Activated naive CD8-positive, alpha-beta T cell treated with anti-CD3 and anti-CD28 coated beads, Interleukin-2, amount 50 U/mL, for 16 hours (primary cell): Measurements from ENCODE around the gene POLR2J3.
"Not testable (repeated sequence)": the region's sequence is repeated elsewhere in the genome, so short reads cannot be mapped to it uniquely, and the experiment has no call there.

Source experiments
- DNase-seq: peaks from one replicate; pipeline ENCODE4 v3.0.0-alpha.2; 2020; ENCODE audit warnings: low read depth, low spot score

The POLR2J3 gene

DNA sequence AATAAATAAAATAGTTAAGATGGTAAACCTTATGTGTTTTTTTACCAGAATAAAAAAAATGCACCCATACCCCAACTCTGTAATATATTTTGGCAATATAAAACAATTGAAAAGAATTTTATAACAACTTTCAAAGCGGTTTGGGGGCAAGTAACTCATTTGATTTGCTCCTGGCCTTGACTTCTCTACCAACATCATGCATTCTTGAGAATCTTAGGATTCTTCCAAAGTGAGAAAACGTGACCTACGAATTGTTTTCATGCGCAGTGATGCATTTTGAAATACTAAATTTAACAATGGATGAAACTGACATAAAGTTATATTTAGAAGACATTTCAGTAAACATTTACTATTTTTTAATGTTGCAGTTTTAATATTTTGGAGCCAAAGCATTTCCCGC is 51.6 kb downstream of the POLR2J3 start:
- not testable (repeated sequence) for DNase-seq

DNA sequence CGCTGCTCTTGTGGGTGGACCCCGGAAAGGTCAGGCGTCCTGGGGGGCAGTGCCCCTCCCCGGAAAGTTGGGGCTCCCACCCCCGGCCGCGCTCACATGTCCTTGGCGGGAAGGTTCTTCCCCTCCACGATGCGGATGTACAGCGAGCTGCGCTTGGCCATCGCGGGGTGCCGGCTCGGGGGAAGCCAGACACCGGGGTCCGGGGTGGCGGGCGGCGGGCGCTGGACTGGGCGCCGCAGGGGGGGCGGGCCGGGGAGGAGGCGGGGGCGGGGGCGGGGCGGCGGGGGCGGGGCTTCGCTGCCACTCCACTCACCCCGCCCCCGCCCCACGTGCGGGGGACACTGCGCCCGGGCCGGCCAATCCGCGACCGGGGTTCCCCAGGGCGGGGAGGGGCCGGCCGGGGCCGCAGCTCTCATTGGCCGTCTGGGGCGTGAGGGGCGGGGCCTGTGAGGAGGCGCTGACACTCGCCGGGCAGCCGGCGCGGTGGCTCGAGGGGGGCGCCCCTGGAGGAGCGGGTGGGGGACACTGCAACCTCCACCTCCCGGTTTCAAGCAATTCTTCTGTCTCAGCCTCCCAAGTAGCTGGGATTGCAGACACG is 54.7 kb downstream of the POLR2J3 start, which contains the start of gene RASA4B:
TSS of gene RASA4B (minus strand) at position 228 of the 598 bp plus-strand sequence. CDS start at position 161, 67 bp downstream.
- not testable (repeated sequence) for DNase-seq
